ENCODE results near the gene AMER1. TPM values are rescaled to one million over a fixed set of nuclear protein-coding genes. Genes with fewer than 3 reads are reported as not detected.

Gene AMER1
- total RNA-seq, 4 donors from 2014 or later, result 4.0 to 11.1 (median 5.1) TPM

DNA sequence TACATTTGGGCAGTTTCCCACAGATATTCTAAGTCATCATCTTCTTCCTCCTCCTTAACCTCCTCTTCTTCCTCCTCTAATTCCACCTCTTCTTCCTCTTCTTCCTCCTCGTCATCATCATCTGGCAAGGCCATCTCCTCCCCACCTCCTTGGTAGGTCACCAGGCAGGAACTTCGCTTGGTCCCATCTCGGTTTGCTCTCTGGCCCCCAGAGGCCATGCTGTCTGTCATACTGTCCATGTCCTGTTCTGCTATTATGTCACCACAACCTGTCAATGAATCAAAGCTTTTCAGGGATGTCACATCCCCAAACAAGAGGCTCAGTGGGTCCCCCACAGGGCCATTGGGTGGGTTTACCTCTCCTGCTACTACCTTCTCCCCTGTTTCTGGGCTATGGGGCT, 13.5 kb downstream of the AMER1 start:
- no peak overlapping the region for H3K27ac ChIP-seq
- no peaks in the 10 kb centered on the region for H3K27me3 ChIP-seq
- DNase-seq, result no peak
- peaks cover 0 to 53% (median 0%) of the 10 kb centered on the region in 3 donors for H3K36me3 ChIP-seq
- intact Hi-C loops (cut with DNase I), result no loop called here
- no peaks in the 10 kb centered on the region for H3K9me3 ChIP-seq
- no peaks in the 10 kb centered on the region for H3K4me1 ChIP-seq
- TF ChIP-seq, protein P1, sequence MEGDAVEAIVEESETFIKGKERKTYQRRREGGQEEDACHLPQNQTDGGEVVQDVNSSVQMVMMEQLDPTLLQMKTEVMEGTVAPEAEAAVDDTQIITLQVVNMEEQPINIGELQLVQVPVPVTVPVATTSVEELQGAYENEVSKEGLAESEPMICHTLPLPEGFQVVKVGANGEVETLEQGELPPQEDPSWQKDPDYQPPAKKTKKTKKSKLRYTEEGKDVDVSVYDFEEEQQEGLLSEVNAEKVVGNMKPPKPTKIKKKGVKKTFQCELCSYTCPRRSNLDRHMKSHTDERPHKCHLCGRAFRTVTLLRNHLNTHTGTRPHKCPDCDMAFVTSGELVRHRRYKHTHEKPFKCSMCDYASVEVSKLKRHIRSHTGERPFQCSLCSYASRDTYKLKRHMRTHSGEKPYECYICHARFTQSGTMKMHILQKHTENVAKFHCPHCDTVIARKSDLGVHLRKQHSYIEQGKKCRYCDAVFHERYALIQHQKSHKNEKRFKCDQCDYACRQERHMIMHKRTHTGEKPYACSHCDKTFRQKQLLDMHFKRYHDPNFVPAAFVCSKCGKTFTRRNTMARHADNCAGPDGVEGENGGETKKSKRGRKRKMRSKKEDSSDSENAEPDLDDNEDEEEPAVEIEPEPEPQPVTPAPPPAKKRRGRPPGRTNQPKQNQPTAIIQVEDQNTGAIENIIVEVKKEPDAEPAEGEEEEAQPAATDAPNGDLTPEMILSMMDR (IDR thresholded peaks at IDR 0.05), result no peak
- TF ChIP-seq POLR2A (IDR thresholded peaks at IDR 0.05), result no peak
- 87 to 91% methylated on average over 3 of the region's 3 CpGs for WGBS, 2 donors
- no peak overlapping the region for H3K4me3 ChIP-seq

- H3K36me3 ChIP-seq, result peaks cover 0 to 53% (median 0%) of the 10 kb centered on the region in 3 donors
- no peaks in the 10 kb centered on the region for H3K9me3 ChIP-seq
- H3K27ac ChIP-seq, result no peak overlapping the region
- H3K4me1 ChIP-seq, result no peaks in the 10 kb centered on the region
- 91 to 100% methylated on average over 2 to 4 of the region's 19 CpGs for WGBS, 2 donors
- intact Hi-C loops (cut with DNase I), result no loop called here
- H3K4me3 ChIP-seq, result no peak overlapping the region
- no peak for DNase-seq
- TF ChIP-seq, protein P1 (IDR thresholded peaks at IDR 0.05), result no peak
- TF ChIP-seq POLR2A (IDR thresholded peaks at IDR 0.05), result no peak
- H3K27me3 ChIP-seq, result no peaks in the 10 kb centered on the region
These were observed 14.1 kb downstream of the AMER1 start for GRCh38 chrX:64191281-64192010.

DNA sequence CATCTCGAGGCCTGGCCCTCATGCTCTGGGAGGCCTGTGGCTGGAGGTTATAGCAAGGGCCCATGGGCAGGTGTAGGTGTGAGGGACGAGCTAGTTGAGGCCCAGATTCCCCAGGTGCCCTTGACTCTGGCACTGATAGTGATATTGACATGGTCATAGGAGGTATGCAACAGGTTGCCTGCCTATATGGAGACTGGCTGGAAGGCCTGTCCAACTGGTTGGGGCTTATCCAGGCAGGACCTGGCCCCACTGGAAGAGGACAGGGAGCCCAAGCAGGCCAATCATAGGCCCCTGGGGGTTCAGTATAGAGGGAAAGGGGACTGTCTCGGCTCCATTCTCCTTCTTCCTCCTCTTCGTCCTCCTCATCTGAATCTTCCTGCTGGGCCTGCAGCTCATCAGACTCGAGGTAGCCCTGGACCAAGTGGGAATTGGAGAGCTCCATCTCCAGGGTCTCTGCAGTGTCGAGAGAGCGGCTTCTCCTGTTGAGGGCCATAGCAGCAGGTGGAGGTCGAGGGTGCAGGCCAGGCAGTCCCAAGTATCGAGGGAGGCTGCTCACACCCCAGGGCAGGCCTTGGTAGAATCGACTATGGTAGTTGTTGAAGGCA, 15.3 kb downstream of the AMER1 start:
- H3K9me3 ChIP-seq, result no peaks in the 10 kb centered on the region
- intact Hi-C loops (cut with DNase I), result no loop called here
- H3K36me3 ChIP-seq, result peaks cover 0 to 53% (median 0%) of the 10 kb centered on the region in 3 donors
- DNase-seq, result no peak
- TF ChIP-seq, protein P1 (IDR thresholded peaks at IDR 0.05), result no peak
- TF ChIP-seq POLR2A (IDR thresholded peaks at IDR 0.05), result no peak
- no peak overlapping the region for H3K4me3 ChIP-seq
- H3K4me1 ChIP-seq, result no peaks in the 10 kb centered on the region
- no peak overlapping the region for H3K27ac ChIP-seq
- H3K27me3 ChIP-seq, result no peaks in the 10 kb centered on the region
- WGBS, 2 donors, result 100% methylated on average over 2 of the region's 10 CpGs; no CpG with 5 or more reads in 1 of the 2 donors

DNA sequence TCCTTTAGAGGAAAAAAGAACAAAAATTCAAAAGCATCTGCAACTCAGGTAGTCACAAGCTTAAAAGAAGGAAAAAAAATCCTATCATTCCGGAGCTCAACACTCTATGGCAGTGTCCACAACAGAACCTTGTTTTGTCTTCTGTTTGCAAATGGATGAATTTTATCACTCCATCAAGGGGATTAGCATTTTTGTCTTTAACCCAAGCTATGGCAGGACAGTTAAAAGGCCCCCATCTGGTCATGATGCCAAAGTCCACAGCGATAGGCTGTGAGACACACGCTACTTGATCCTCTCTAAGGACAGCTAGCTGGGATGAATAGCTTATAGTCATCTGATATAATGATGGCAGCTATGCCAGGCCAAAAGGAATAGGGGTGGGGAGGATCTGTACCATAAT, 16.6 kb downstream of the AMER1 start:
- Histone ChIP-seq H3K4me1 (no peaks in the 10 kb centered on the region), H3K36me3 (peaks cover 0 to 53% (median 0%) of the 10 kb centered on the region in 3 donors), H3K9me3 (no peaks in the 10 kb centered on the region), H3K27ac (no peak overlapping the region), H3K27me3 (no peaks in the 10 kb centered on the region), H3K4me3 (no peak overlapping the region)
- no peak for TF ChIP-seq POLR2A (IDR thresholded peaks at IDR 0.05)
- TF ChIP-seq, protein P1 (IDR thresholded peaks at IDR 0.05), result no peak
- intact Hi-C loops (cut with DNase I), result no loop called here
- DNase-seq, result no peak
- 89 to 100% methylated on average over 1 to 3 of the region's 3 CpGs for WGBS, 2 donors

DNA sequence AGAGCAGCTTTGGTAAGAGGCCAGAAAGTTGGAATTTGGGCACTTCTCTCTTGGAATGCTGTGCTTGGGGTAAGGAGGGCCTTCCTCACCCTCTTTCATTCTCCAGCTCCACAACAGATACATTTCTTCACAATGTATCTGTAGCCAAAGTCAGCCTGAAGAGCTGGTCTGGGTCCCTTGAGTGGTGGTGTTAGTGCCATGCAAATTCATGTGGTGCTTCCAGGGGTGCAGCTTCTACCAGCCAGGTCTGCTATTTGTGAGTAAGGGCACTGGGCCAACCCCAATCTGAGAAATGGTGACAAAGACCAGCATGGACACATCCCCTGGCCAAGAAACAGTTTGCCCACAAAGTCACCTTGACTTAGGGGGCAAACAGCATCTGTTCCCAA, 17.8 kb downstream of the AMER1 start:
- Histone ChIP-seq H3K9me3 (no peaks in the 10 kb centered on the region), H3K27ac (no peak overlapping the region), H3K27me3 (no peaks in the 10 kb centered on the region), H3K36me3 (peaks cover 0 to 46% (median 0%) of the 10 kb centered on the region in 3 donors), H3K4me3 (no peak overlapping the region), H3K4me1 (no peaks in the 10 kb centered on the region)
- intact Hi-C loops (cut with DNase I), result no loop called here
- TF ChIP-seq, protein P1 (IDR thresholded peaks at IDR 0.05), result no peak
- TF ChIP-seq POLR2A (IDR thresholded peaks at IDR 0.05), result no peak
- DNase-seq, result no peak
